ENCODE results near the gene GPX4. TPM values are rescaled to one million over a fixed set of nuclear protein-coding genes. Genes with fewer than 3 reads are reported as not detected.

Gene GPX4
- total and polyA plus RNA-seq, 2 of the 13 experiments (the other 11 are each of a cell fraction or from before 2014, with no cell fraction given) = 535 to 613 TPM

GRCh38 chr19:1066251-1066747, 37.5 kb upstream of the GPX4 start:
- Histone ChIP-seq H3K4me2 (ENCODE audit: low read depth, low read length) (peak overlapping the region; percentile 86), H3K4me3 (replicated peaks in 1 of 3; ENCODE audit: insufficient read depth in 1 of 3, low read depth in 2 of 3, low read length in 3 of 3) (peak overlapping the region; percentile 71 to 78 (median 77)), H3K79me2 (ENCODE audit: insufficient read depth, low read length) (no peaks in the 10 kb centered on the region), H3K36me3 (replicated peaks in 1 of 2; ENCODE audit: control insufficient read depth in 1 of 2, insufficient read depth in 2 of 2, low read length in 2 of 2) (no peaks in the 10 kb centered on the region), H3K27me3 (ENCODE audit: control insufficient read depth in 1 of 2, insufficient read depth in 2 of 2, low read length in 2 of 2) (no peaks in the 10 kb centered on the region), H3K27ac (ENCODE audit: extremely low read length, insufficient read depth, low read length) (no peak overlapping the region), H3K9me3 (ENCODE audit: low read length) (no peaks in the 10 kb centered on the region), H3K9ac (ENCODE audit: insufficient read depth, low read depth, low read length) (peak overlapping the region; percentile 54; the same call in 1 of the 2 replicates), H4K20me1 (ENCODE audit: insufficient read depth, low read length) (no peaks in the 10 kb centered on the region), H2AFZ (ENCODE audit: low read length) (no peak overlapping the region), H3K4me1 (ENCODE audit: insufficient read depth, low read length) (peaks cover 37% of the 10 kb centered on the region)
- POLR2A ChIA-PET = interaction anchor here (0.6 to 2.7 kb wide), 12 partner anchors 9 to 121 kb away, joined by 3 to 10 read pairs (median 4); partner anchors contain the start of genes ABCA7 and GPX4
- intact Hi-C loops (cut with micrococcal nuclease; ENCODE audit: unreplicated experiment) = no loop called here
- no peak for FAIRE-seq
- in situ Hi-C loops (cut with HindIII; ENCODE audit: extremely low pct_ligation_motif_present, low pct_unique_long_range_greater_than_20kb) = loop anchor here (5.0 kb wide), 1 partner anchor 36 kb away; the partner anchor contains the start of gene GPX4
- ATAC-seq = peak; percentile 58
- WGBS (ENCODE audit: low lambda C conversion rate) = 0% methylated on average over 7 of the region's 17 CpGs
- CTCF ChIA-PET (ENCODE audit: low intra/inter-chr PET ratio, low total read pairs) = no interaction called here
- peak; percentile 61 for DNase-seq (ENCODE audit: low spot score)
- BruUV-seq (replicated peaks) = no TSS peak
- peak; percentile 48; the same call in 1 of the 2 replicates for TF ChIP-seq MYPOP (CRISPR knock-in tag; IDR thresholded peaks at IDR 0.05)
- no peak for TF ChIP-seq ZNF570 (CRISPR knock-in tag; IDR thresholded peaks at IDR 0.05; ENCODE audit: borderline replicate concordance)
- TF ChIP-seq ARID4A (CRISPR knock-in tag; IDR thresholded peaks at IDR 0.05; ENCODE audit: borderline replicate concordance) = 0 out of 2 replicates have a peak, but pooled peaks have one; percentile 21
- peak; percentile 22 for TF ChIP-seq YY1 (IDR thresholded peaks at IDR 0.05; ENCODE audit: insufficient read depth, insufficient replicate concordance, low read depth, low read length)
- TF ChIP-seq MED1 (CRISPR knock-in tag; IDR thresholded peaks at IDR 0.05) = peak; percentile 79
- TF ChIP-seq ZNF512 (CRISPR knock-in tag; IDR thresholded peaks at IDR 0.05) = no peak
- TF ChIP-seq DRAP1 (CRISPR knock-in tag; IDR thresholded peaks at IDR 0.05) = peak; percentile 75
- peak; percentile 85 for TF ChIP-seq PCBP1 (IDR thresholded peaks at IDR 0.05; ENCODE audit: borderline replicate concordance, low read depth, low read length)
- 0 out of 2 replicates have a peak, but pooled peaks have one; percentile 9 for TF ChIP-seq ZNF546 (CRISPR knock-in tag; conservative IDR thresholded peaks at IDR 0.05)
- TF ChIP-seq TEAD3 (CRISPR knock-in tag; optimal IDR thresholded peaks at IDR 0.05; ENCODE audit: borderline replicate concordance) = peak; percentile 94
- peak; percentile 26; the same call in 1 of the 2 replicates for TF ChIP-seq HOXA3 (CRISPR knock-in tag; IDR thresholded peaks at IDR 0.05)
- peak; percentile 34; the same call in 1 of the 2 replicates for TF ChIP-seq FOXO1 (CRISPR knock-in tag; IDR thresholded peaks at IDR 0.05)
- TF ChIP-seq MEIS2 (CRISPR knock-in tag; IDR thresholded peaks at IDR 0.05) = peak; percentile 26; the same call in 1 of the 2 replicates
- peak; percentile 33; the same call in 1 of the 2 replicates for TF ChIP-seq TFDP1 (CRISPR knock-in tag; IDR thresholded peaks at IDR 0.05; ENCODE audit: borderline replicate concordance)
- TF ChIP-seq ZNF83 (CRISPR knock-in tag; IDR thresholded peaks at IDR 0.05; ENCODE audit: borderline replicate concordance) = peak; percentile 47; the same call in 1 of the 2 replicates
